H9 (cell line): ENCODE results near the gene R3HDM1. TPM values are rescaled to one million over a fixed set of nuclear protein-coding genes. Genes with fewer than 3 reads are reported as not detected.
"Not testable (repeated sequence)": the region's sequence is repeated elsewhere in the genome, so short reads cannot be mapped to it uniquely, and the experiment has no call there.

Experiments
- DNase-seq: peaks from one replicate; pipeline ENCODE4 v3.0.0-alpha.2; 2017
- H2AFZ ChIP-seq: one replicate; pipeline ENCODE4 v1.6.1; 2013; ENCODE audit warnings: mild to moderate bottlenecking, low read length, control low read depth, moderate library complexity
- H2AK5ac ChIP-seq: 2 replicates; pipeline ENCODE4 v1.6.1; 2013; ENCODE audit warnings: low read length, control low read depth, mixed read lengths; ENCODE audit not compliant: insufficient read length
- H2BK120ac ChIP-seq: one replicate; pipeline ENCODE4 v1.6.1; 2013; ENCODE audit warnings: low read depth, mild to moderate bottlenecking, low read length, control low read depth, inconsistent platforms; ENCODE audit not compliant: poor library complexity, severe bottlenecking
- H2BK12ac ChIP-seq: 2 replicates; pipeline ENCODE4 v1.6.1; 2013; ENCODE audit warnings: low read length, control low read depth, mixed read lengths, low read depth; ENCODE audit not compliant: insufficient read length
- H2BK15ac ChIP-seq: 2 replicates; pipeline ENCODE4 v1.6.1; 2013; ENCODE audit warnings: low read depth, low read length, control low read depth
- H2BK20ac ChIP-seq: one replicate; pipeline ENCODE4 v1.6.1; 2013; ENCODE audit warnings: low read depth, mild to moderate bottlenecking, low read length, control low read depth, inconsistent platforms; ENCODE audit not compliant: poor library complexity, severe bottlenecking
- H2BK5ac ChIP-seq: 2 replicates; pipeline ENCODE4 v1.6.1; 2013; ENCODE audit warnings: low read length, control low read depth, mixed read lengths; ENCODE audit not compliant: insufficient read length
- H3K14ac ChIP-seq: 2 replicates; pipeline ENCODE4 v1.6.1; 2013; ENCODE audit warnings: low read length, control low read depth; ENCODE audit not compliant: insufficient read depth
- H3K18ac ChIP-seq: 2 replicates; pipeline ENCODE4 v1.6.1; 2013; ENCODE audit warnings: low read depth, mild to moderate bottlenecking, mixed read lengths, low read length, control low read depth; ENCODE audit not compliant: insufficient read length
- H3K23ac ChIP-seq: 2 replicates; pipeline ENCODE4 v1.6.1; 2013; ENCODE audit warnings: low read length, control low read depth, mixed read lengths, low read depth; ENCODE audit not compliant: insufficient read length
- H3K23me2 ChIP-seq: 2 replicates; pipeline ENCODE4 v1.6.1; 2013; ENCODE audit warnings: low read depth, mild to moderate bottlenecking, mixed read lengths, low read length, control low read depth; ENCODE audit not compliant: insufficient read length, poor library complexity, severe bottlenecking
- H3K27ac ChIP-seq: 2 replicates; pipeline ENCODE4 v1.5.1; 2013; ENCODE audit warnings: low read length, control low read depth, mixed read lengths, low read depth; ENCODE audit not compliant: insufficient read length
- H3K27me3 ChIP-seq: 2 replicates; pipeline ENCODE4 v1.6.1; 2013; ENCODE audit warnings: low read length, control low read depth, inconsistent platforms; ENCODE audit not compliant: insufficient read depth
- H3K4ac ChIP-seq: 2 replicates; pipeline ENCODE4 v1.6.1; 2013; ENCODE audit warnings: low read depth, mild to moderate bottlenecking, control low read depth, inconsistent platforms, low read length, moderate library complexity
- H3K4me1 ChIP-seq: 2 replicates; pipeline ENCODE4 v1.6.1; 2013; ENCODE audit warnings: low read length, control low read depth, inconsistent platforms; ENCODE audit not compliant: insufficient read depth
- H3K4me2 ChIP-seq: 2 replicates; pipeline ENCODE4 v1.6.1; 2013; ENCODE audit warnings: low read length, control low read depth, mixed read lengths; ENCODE audit not compliant: insufficient read length, insufficient read depth
- H3K56ac ChIP-seq: 2 replicates; pipeline ENCODE4 v1.6.1; 2013; ENCODE audit warnings: low read depth, mild to moderate bottlenecking, mixed read lengths, low read length, control low read depth; ENCODE audit not compliant: insufficient read length
- H3K79me1 ChIP-seq: 2 replicates; pipeline ENCODE4 v1.6.1; 2013; ENCODE audit warnings: low read depth, mild to moderate bottlenecking, moderate library complexity, low read length, control low read depth, inconsistent platforms; ENCODE audit not compliant: insufficient read depth, poor library complexity, severe bottlenecking
- H3K79me2 ChIP-seq: 2 replicates; pipeline ENCODE4 v1.6.1; 2013; ENCODE audit warnings: low read length, control low read depth, inconsistent platforms; ENCODE audit not compliant: insufficient read depth
- H3K9ac ChIP-seq: 2 replicates; pipeline ENCODE4 v1.6.1; 2013; ENCODE audit warnings: low read length, control low read depth, mixed read lengths; ENCODE audit not compliant: insufficient read length; ENCODE audit errors: extremely low read depth
- H3K9me3 ChIP-seq: one replicate; pipeline ENCODE4 v1.6.1; 2013; ENCODE audit warnings: low read depth, low read length, inconsistent platforms; ENCODE audit not compliant: control insufficient read depth
- H3T11ph ChIP-seq: one replicate; pipeline ENCODE4 v1.6.1; 2013; ENCODE audit warnings: mild to moderate bottlenecking, low read length, control low read depth, inconsistent platforms
- H4K20me1 ChIP-seq: one replicate; pipeline ENCODE4 v1.6.1; 2013; ENCODE audit not compliant: control insufficient read depth, insufficient read length, insufficient read depth
- H4K5ac ChIP-seq: 2 replicates; pipeline ENCODE4 v1.6.1; 2013; ENCODE audit warnings: low read depth, mild to moderate bottlenecking, mixed read lengths, low read length, control low read depth; ENCODE audit not compliant: insufficient read length
- H4K8ac ChIP-seq: replicated peaks from 2 replicates; pipeline ENCODE4 v1.6.1; 2013; ENCODE audit warnings: low read length, control low read depth, mixed read lengths, low read depth; ENCODE audit not compliant: insufficient read length
- H4K91ac ChIP-seq: 2 replicates; pipeline ENCODE4 v1.6.1; 2013; ENCODE audit warnings: low read depth, mild to moderate bottlenecking, moderate library complexity, mixed read lengths, low read length, control low read depth; ENCODE audit not compliant: insufficient read length
- H3K27ac Mint-ChIP-seq, 3 experiments: 2 replicates in 2 of 3; 3 replicates in 1 of 3; pipeline ENCODE4 v1.8.0; 2020 to 2021; ENCODE audit warnings: mixed read lengths in 3 of 3, mild to moderate bottlenecking in 1 of 3, moderate library complexity in 1 of 3
- H3K27me3 Mint-ChIP-seq: 2 replicates; pipeline ENCODE4 v1.8.0; 2021; ENCODE audit warnings: low read depth, mild to moderate bottlenecking, moderate library complexity, mixed read lengths
- H3K36me3 Mint-ChIP-seq, 3 experiments: 2 replicates in 2 of 3; 3 replicates in 1 of 3; pipeline ENCODE4 v1.8.0; 2020 to 2021; ENCODE audit warnings: low read depth in 3 of 3, mixed read lengths in 3 of 3; ENCODE audit not compliant: insufficient read depth in 1 of 3
- H3K4me1 Mint-ChIP-seq, 2 experiments: 2 replicates each; pipeline ENCODE4 v1.8.0; 2020; ENCODE audit warnings: mixed read lengths in 2 of 2
- H3K4me3 Mint-ChIP-seq, 2 experiments: 2 replicates in 1 of 2; 3 replicates in 1 of 2; pipeline ENCODE4 v1.8.0; 2020 to 2021; ENCODE audit warnings: mild to moderate bottlenecking in 2 of 2, mixed read lengths in 2 of 2, moderate library complexity in 1 of 2
- H3K9me3 Mint-ChIP-seq, 2 experiments: 2 replicates in 1 of 2; 3 replicates in 1 of 2; pipeline ENCODE4 v1.8.0; 2020; ENCODE audit warnings: mild to moderate bottlenecking in 2 of 2, mixed read lengths in 2 of 2, moderate library complexity in 1 of 2
- CTCF ChIP-seq: fragments of 200-600 bp; sonication (generic); conservative IDR thresholded peaks from 3 replicates; pipeline ENCODE4 v1.8.0; 2021; ENCODE audit warnings: antibody characterized with exemption, mild to moderate bottlenecking
- WGBS: extraction: QIAGEN DNeasy Blood & Tissue Kit; methylation state at CpG from one replicate; pipeline ENCODE4 v1.1.7; 2013; ENCODE audit warnings: missing lambda C conversion rate, low lambda C conversion rate, mixed read lengths; ENCODE audit not compliant: insufficient read length; ENCODE audit errors: extremely low coverage; 5-methylcytosine and 5-hydroxymethylcytosine counted together
- total RNA-seq: library from RNA; stranded (reverse); gene quantifications from 2 replicates; pipeline ENCODE4 v1.2.1, GENCODE V29; 2021

Gene R3HDM1
- total RNA-seq, 1 experiment from 2014 or later: 58.8 TPM

GRCh38 chr2:135629520-135629919, 98.2 kb downstream of the R3HDM1 start:
- Histone ChIP-seq H3K23ac (no peak overlapping the region), H2AFZ (no peak overlapping the region), H3K4me1 (no peaks in the 10 kb centered on the region), H3K27ac (no peak overlapping the region), H4K20me1 (no peaks in the 10 kb centered on the region), H4K5ac (no peak overlapping the region), H3K79me1 (no peaks in the 10 kb centered on the region), H4K8ac (no peak overlapping the region), H3K23me2 (no peaks in the 10 kb centered on the region), H4K91ac (no peak overlapping the region), H2BK20ac (no peak overlapping the region), H2AK5ac (no peak overlapping the region), H2BK120ac (no peak overlapping the region), H3K27me3 (no peaks in the 10 kb centered on the region), H2BK5ac (no peak overlapping the region), H3K4ac (no peak overlapping the region), H3K18ac (no peak overlapping the region), H3K79me2 (no peaks in the 10 kb centered on the region), H2BK12ac (no peak overlapping the region), H3K4me2 (no peak overlapping the region), H2BK15ac (no peak overlapping the region), H3K9ac (no peak overlapping the region), H3K14ac (no peak overlapping the region), H3K56ac (no peak overlapping the region), H3K9me3 (no peaks in the 10 kb centered on the region), H3T11ph (no peak overlapping the region)
- Mint-ChIP-seq H3K27ac (0 out of 7 replicates have a peak overlapping the region, but pooled peaks of 1 of the 3 experiments have one; percentile 2), H3K9me3 (no peaks in the 10 kb centered on the region), H3K36me3 (peaks cover 2 to 10% (median 4%) of the 10 kb centered on the region in 3 experiments; a peak in 2 of 7 replicates), H3K27me3 (no peaks in the 10 kb centered on the region), H3K4me3 (no peak overlapping the region), H3K4me1 (no peaks in the 10 kb centered on the region)
- DNase-seq: no peak
- no peak for TF ChIP-seq CTCF

DNA sequence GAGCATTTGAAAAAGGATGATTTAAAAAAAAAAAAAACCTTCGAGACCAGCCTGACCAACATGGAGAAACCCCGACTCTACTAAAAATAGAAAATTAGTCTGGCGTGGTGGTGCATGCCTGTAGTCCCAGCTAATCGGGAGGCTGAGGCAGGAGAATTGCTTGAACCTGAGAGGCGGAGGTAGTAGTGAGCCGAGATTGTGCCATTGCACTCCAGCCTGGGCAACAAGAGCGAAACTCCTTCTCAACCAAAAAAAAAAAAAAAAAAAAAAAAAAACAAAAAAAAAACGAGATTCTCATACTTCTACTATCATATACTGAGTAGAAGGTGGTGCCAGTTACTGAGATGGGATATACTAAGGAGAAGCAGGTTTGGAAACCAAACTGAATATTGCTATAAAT, 98.8 kb downstream of the R3HDM1 start:
- H3K56ac ChIP-seq, H3K4me2 ChIP-seq, H3K79me1 ChIP-seq, H3K9me3 Mint-ChIP-seq, H3K9ac ChIP-seq, H4K20me1 ChIP-seq, H3K18ac ChIP-seq, H4K5ac ChIP-seq, H3K27me3 ChIP-seq, H4K8ac ChIP-seq, H3K4me1 Mint-ChIP-seq, H3K4me3 Mint-ChIP-seq, H3T11ph ChIP-seq, H3K4me1 ChIP-seq, H2BK120ac ChIP-seq, H2AFZ ChIP-seq, H3K23me2 ChIP-seq, H3K14ac ChIP-seq, H3K27ac Mint-ChIP-seq, H3K23ac ChIP-seq, H3K4ac ChIP-seq, H2BK15ac ChIP-seq, H2BK12ac ChIP-seq, DNase-seq, H2AK5ac ChIP-seq, H2BK5ac ChIP-seq, H3K79me2 ChIP-seq, H3K27ac ChIP-seq, H3K9me3 ChIP-seq, H3K27me3 Mint-ChIP-seq, H2BK20ac ChIP-seq, H4K91ac ChIP-seq: not testable (repeated sequence)
- peaks cover 0 to 10% (median 0%) of the 10 kb centered on the region in 3 experiments; a peak in 2 of 7 replicates for H3K36me3 Mint-ChIP-seq
- WGBS: no CpG with 5 or more reads among the region's 8 CpGs
